Erythroblast (primary cell): Measurements from ENCODE around the gene PHKA2.

Experiments
- GATA1 ChIP-seq: IDR thresholded peaks from 2 replicates; pipeline ENCODE4 v1.6.1; 2011; ENCODE audit warnings: low read depth, mild to moderate bottlenecking, control low read depth, low read length, moderate library complexity
- POLR2A ChIP-seq: IDR thresholded peaks from 2 replicates; pipeline ENCODE4 v1.6.1; 2011; ENCODE audit warnings: mild to moderate bottlenecking, low read length

DNA sequence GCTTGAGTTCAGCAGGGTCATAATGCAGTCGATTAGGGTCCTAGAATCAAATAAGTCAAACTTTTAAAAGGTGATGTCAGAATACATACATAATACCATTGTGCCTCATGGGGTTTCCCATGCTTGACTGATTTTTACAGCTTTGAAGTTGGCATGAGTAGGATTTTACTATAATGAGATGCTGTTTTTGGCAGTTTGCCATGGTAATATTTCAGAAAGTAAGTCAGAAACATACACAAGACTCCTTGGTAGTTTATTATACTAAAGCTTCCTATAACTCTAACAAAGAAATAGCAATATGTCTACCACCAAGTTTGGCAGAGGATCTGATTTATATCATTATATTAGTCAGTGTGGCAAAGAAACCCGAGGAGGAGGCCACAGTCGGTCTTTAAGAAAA, 45.2 kb downstream of the PHKA2 start:
- TF ChIP-seq POLR2A (no peak), GATA1 (no peak)
